B cell (primary cell): ENCODE measurements around the gene SYNGAP1. TPM values are rescaled to one million over a fixed set of nuclear protein-coding genes. Genes with fewer than 3 reads are reported as not detected.

Experiments
- ATAC-seq: fragments of 200-7000 bp; cut with Tn5 transposase; one replicate; pipeline ENCODE4 v1.10.0; 2021; ENCODE audit warnings: low read depth, mild to moderate bottlenecking, moderate number of reproducible peaks, moderate library complexity
- CTCF ChIA-PET: fragments of 350-600 bp; sonication (Branson Sonifier 250); formaldehyde crosslinking; loops from one replicate; lab custom pipeline; 2021; ENCODE audit warnings: antibody characterized with exemption, inconsistent platforms; lab: Charles Lee
- POLR2A ChIA-PET: fragments of 350-600 bp; sonication (Branson Sonifier 250); formaldehyde crosslinking; loops from one replicate; lab custom pipeline; 2021; ENCODE audit warnings: antibody characterized with exemption; lab: Charles Lee
- DNase-seq: peaks from one replicate; pipeline ENCODE4 v3.0.0; 2013
- H2AFZ ChIP-seq: 2 replicates; pipeline ENCODE4 v1.6.1; 2012; ENCODE audit warnings: mild to moderate bottlenecking, low read depth, low read length; ENCODE audit not compliant: insufficient read depth, poor library complexity, severe bottlenecking
- H3K27ac ChIP-seq, 2 donors: 1 replicate in 1 of 2; 2 replicates in 1 of 2; pipeline ENCODE4 v1.5.1; 2012 to 2013; ENCODE audit warnings: low read length in 2 of 2, mild to moderate bottlenecking in 2 of 2, moderate library complexity in 1 of 2
- H3K27me3 ChIP-seq, 4 experiments: fragments of 200-600 bp in 1 of 4; sonication (generic) in 1 of 4; replicated peaks in 1 of 4; 1 replicate in 2 of 4; 2 replicates in 2 of 4; pipeline versions ENCODE4 v1.6.1 to v1.7.0; 2013 to 2016; ENCODE audit warnings: low read length in 3 of 4, mild to moderate bottlenecking in 2 of 4, mixed read lengths in 1 of 4, moderate library complexity in 1 of 4; ENCODE audit not compliant: insufficient read depth in 4 of 4, control insufficient read depth in 3 of 4; ENCODE audit errors: control extremely low read depth in 1 of 4
- H3K36me3 ChIP-seq, 2 experiments: replicated peaks in 1 of 2; 1 replicate in 1 of 2; 2 replicates in 1 of 2; pipeline versions ENCODE4 v1.6.1 to v1.7.1; 2013; ENCODE audit warnings: low read length in 1 of 2; ENCODE audit not compliant: insufficient read depth in 2 of 2, control insufficient read depth in 1 of 2; ENCODE audit errors: control extremely low read depth in 1 of 2, extremely low read depth in 1 of 2
- H3K4me1 ChIP-seq, 2 donors: fragments of 200-600 bp in 1 of 2; sonication (generic) in 1 of 2; 1 replicate in 1 of 2; 2 replicates in 1 of 2; pipeline versions ENCODE4 v1.5.1 to v1.6.1; 2013 to 2017; ENCODE audit warnings: low read length in 2 of 2; ENCODE audit not compliant: control insufficient read depth in 2 of 2, insufficient read depth in 2 of 2
- H3K4me2 ChIP-seq: replicated peaks from 2 replicates; pipeline ENCODE3; 2012; ENCODE audit warnings: mild to moderate bottlenecking, low read depth, low read length; ENCODE audit not compliant: poor library complexity, severe bottlenecking
- H3K4me3 ChIP-seq, 5 experiments: fragments of 200-600 bp in 1 of 5; sonication (generic) in 1 of 5; 1 replicate in 3 of 5; 2 replicates in 2 of 5; pipeline versions ENCODE4 v1.5.1 to v1.7.0; 2011 to 2016; ENCODE audit warnings: low read length in 4 of 5, mild to moderate bottlenecking in 4 of 5, low read depth in 2 of 5, control low read depth in 1 of 5, moderate library complexity in 1 of 5; ENCODE audit not compliant: insufficient read depth in 1 of 5; ENCODE audit errors: control extremely low read depth in 1 of 5, extremely low read depth in 1 of 5
- H3K79me2 ChIP-seq: fragments of 200-600 bp; sonication (generic); one replicate; pipeline ENCODE4 v1.6.0; 2016; ENCODE audit warnings: low read length; ENCODE audit not compliant: control insufficient read depth, insufficient read depth
- H3K9ac ChIP-seq: fragments of 200-600 bp; sonication (generic); 2 replicates; pipeline ENCODE4 v1.6.1; 2017; ENCODE audit warnings: mild to moderate bottlenecking, low read length, moderate library complexity
- H3K9me3 ChIP-seq, 3 donors: one replicate each; pipeline versions ENCODE4 v1.6.1 to v1.7.1; 2013; ENCODE audit warnings: low read length in 2 of 3; ENCODE audit not compliant: control insufficient read depth in 2 of 3, insufficient read depth in 1 of 3; ENCODE audit errors: control extremely low read depth in 1 of 3
- H4K20me1 ChIP-seq: 2 replicates; pipeline ENCODE4 v1.6.0; 2012; ENCODE audit warnings: mild to moderate bottlenecking, low read length; ENCODE audit not compliant: insufficient read depth, control insufficient read depth, poor library complexity, severe bottlenecking
- H3K27ac Mint-ChIP-seq: one replicate; pipeline ENCODE4 v1.8.0; 2021; ENCODE audit warnings: mixed read lengths
- H3K27me3 Mint-ChIP-seq: one replicate; pipeline ENCODE4 v1.8.0; 2021; ENCODE audit warnings: mixed read lengths
- H3K4me1 Mint-ChIP-seq: one replicate; pipeline ENCODE4 v1.8.0; 2021; ENCODE audit warnings: mixed read lengths
- H3K4me3 Mint-ChIP-seq: one replicate; pipeline ENCODE4 v1.8.0; 2021; ENCODE audit warnings: mixed read lengths
- H3K9me3 Mint-ChIP-seq: one replicate; pipeline ENCODE4 v1.8.0; 2022; ENCODE audit warnings: mixed read lengths; ENCODE audit not compliant: insufficient read depth
- EZH2 ChIP-seq: IDR thresholded peaks from 2 replicates; pipeline ENCODE4 v1.6.1; 2012; ENCODE audit warnings: borderline replicate concordance, low read depth, mild to moderate bottlenecking, moderate library complexity, low read length; ENCODE audit not compliant: insufficient read depth, poor library complexity, severe bottlenecking
- WGBS: methylation state at CpG from one replicate; pipeline ENCODE4 v1.1.5; 2013; ENCODE audit warnings: missing lambda C conversion rate; ENCODE audit not compliant: insufficient coverage; 5-methylcytosine and 5-hydroxymethylcytosine counted together
- intact Hi-C: fragments of 100-400 bp; cut with micrococcal nuclease; formaldehyde crosslinking; loops from one replicate; pipeline ENCODE4 v1.10.0; 2022
- polyA plus RNA-seq: library from polyadenylated mRNA; depleted of rRNA; stranded (reverse); fragments of >200 nt; gene quantifications from 2 replicates; pipeline ENCODE4 v1.2.3, GENCODE V29; 2012
- total RNA-seq, 2 donors: library from RNA; stranded (reverse); fragments of 120-200 nt in 1 of 2; gene quantifications; 1 replicate in 1 of 2; 2 replicates in 1 of 2; pipeline versions ENCODE4 v1.2.3 to v1.2.4, GENCODE V29; 2013 to 2022
- TF ChIP-seq, protein P1 (sequence below): fragments of 200-600 bp; IDR thresholded peaks from one replicate; pipeline ENCODE4 v1.8.0; 2022; ENCODE audit warnings: antibody characterized with exemption, mild to moderate bottlenecking

The SYNGAP1 gene
- total and polyA plus RNA-seq, 2 donors (not counting 1 experiment from before 2014, with no cell fraction given), result 18.6 to 43.0 TPM

DNA sequence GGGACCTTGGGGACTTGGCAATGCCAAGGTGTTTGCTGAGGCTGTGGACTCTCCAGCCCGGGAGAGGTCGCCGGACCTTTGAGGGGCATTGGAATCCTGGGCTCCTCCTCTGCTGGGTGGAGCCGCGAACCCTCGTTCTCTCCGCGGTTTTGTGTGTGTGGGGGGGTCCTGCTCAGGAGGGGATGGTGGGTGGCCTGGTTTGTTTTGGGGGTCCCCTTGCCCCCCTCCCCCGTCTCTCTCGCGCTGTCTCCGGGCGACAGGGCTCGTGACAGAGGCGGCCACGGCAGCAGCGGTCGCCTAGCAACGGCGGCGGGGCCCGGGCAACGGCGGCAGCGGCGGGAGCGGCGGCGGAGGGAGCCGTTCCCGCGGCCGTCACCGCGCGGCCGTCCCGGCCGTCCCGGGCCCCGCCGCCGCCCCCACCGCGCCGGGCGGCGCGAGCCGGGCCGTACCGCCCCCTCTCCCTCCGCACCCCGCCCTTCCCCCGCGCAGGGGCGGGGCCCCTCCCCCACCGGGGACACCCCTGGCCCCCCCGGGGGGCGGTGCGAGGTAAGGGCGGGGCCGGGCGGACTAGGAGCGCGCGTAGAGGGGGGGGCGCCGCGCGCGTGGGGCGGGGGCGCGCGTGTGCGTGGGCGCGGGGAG is 7.8 kb downstream of the SYNGAP1 start:
- no peaks in the 10 kb centered on the region for H3K9me3 Mint-ChIP-seq
- ChIA-PET POLR2A (interaction anchor here (0.7 kb wide), 1 partner anchor 9 kb away, joined by 3 read pairs; the partner anchor contains the start of gene CUTA), CTCF (no interaction called here)
- Histone ChIP-seq H3K79me2 (peaks cover 14% of the 10 kb centered on the region), H3K9me3 (no peaks in the 10 kb centered on the region), H3K9ac (peak overlapping the region; percentile 64), H3K4me3 (peak overlapping the region; percentile 32 to 68 (median 57)), H4K20me1 (no peaks in the 10 kb centered on the region), H3K4me1 (peaks cover 67 to 74% of the 10 kb centered on the region in 2 donors), H3K27ac (peak overlapping the region; percentile 78 to 90), H3K36me3 (no peaks in the 10 kb centered on the region), H3K27me3 (no peaks in the 10 kb centered on the region), H2AFZ (peak overlapping the region; percentile 61), H3K4me2 (peak overlapping the region; percentile 88)
- DNase-seq (peak; percentile 82), ATAC-seq (peak; percentile 37)
- H3K27me3 Mint-ChIP-seq, result no peaks in the 10 kb centered on the region
- no peak for TF ChIP-seq EZH2
- TF ChIP-seq, protein P1, sequence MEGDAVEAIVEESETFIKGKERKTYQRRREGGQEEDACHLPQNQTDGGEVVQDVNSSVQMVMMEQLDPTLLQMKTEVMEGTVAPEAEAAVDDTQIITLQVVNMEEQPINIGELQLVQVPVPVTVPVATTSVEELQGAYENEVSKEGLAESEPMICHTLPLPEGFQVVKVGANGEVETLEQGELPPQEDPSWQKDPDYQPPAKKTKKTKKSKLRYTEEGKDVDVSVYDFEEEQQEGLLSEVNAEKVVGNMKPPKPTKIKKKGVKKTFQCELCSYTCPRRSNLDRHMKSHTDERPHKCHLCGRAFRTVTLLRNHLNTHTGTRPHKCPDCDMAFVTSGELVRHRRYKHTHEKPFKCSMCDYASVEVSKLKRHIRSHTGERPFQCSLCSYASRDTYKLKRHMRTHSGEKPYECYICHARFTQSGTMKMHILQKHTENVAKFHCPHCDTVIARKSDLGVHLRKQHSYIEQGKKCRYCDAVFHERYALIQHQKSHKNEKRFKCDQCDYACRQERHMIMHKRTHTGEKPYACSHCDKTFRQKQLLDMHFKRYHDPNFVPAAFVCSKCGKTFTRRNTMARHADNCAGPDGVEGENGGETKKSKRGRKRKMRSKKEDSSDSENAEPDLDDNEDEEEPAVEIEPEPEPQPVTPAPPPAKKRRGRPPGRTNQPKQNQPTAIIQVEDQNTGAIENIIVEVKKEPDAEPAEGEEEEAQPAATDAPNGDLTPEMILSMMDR, result no peak
- intact Hi-C loops, result loop anchor here (1.0 to 5.0 kb wide), 4 partner anchors 17 to 195 kb away; partner anchors contain the start of genes ITPR3 and TAPBP
- peak overlapping the region; percentile 96 for H3K4me3 Mint-ChIP-seq
- peak overlapping the region; percentile 96 for H3K27ac Mint-ChIP-seq
- WGBS, result under 1% methylated on average over 40 of the region's 79 CpGs
- H3K4me1 Mint-ChIP-seq, result peaks cover 82% of the 10 kb centered on the region
